AG09309 (cell line): ENCODE results near the gene ZRANB1.
A peak's percentile ranks its signal among the peaks of the same experiment; 100 is the strongest.

ENCODE experiments used
- DNase-seq: peaks from one replicate; pipeline ENCODE4 v3.0.0-alpha.2; 2010; ENCODE audit warnings: low read depth
- H3K4me3 ChIP-seq: 2 replicates; pipeline ENCODE4 v1.5.1; 2011; ENCODE audit warnings: mild to moderate bottlenecking, low read depth, low read length, moderate library complexity; ENCODE audit not compliant: control insufficient read depth
- TF ChIP-seq, protein P1 (sequence below): IDR thresholded peaks from 2 replicates; pipeline ENCODE4 v1.5.1; 2011; ENCODE audit warnings: mild to moderate bottlenecking, low read depth, low read length, inconsistent platforms; ENCODE audit not compliant: insufficient read depth, control insufficient read depth; ENCODE audit errors: missing control alignments

The ZRANB1 gene

GRCh38 chr10:124990671-124991625 lies 49.0 kb downstream of the ZRANB1 start:
- no peak for DNase-seq
- H3K4me3 ChIP-seq: no peak overlapping the region
- TF ChIP-seq, protein P1, sequence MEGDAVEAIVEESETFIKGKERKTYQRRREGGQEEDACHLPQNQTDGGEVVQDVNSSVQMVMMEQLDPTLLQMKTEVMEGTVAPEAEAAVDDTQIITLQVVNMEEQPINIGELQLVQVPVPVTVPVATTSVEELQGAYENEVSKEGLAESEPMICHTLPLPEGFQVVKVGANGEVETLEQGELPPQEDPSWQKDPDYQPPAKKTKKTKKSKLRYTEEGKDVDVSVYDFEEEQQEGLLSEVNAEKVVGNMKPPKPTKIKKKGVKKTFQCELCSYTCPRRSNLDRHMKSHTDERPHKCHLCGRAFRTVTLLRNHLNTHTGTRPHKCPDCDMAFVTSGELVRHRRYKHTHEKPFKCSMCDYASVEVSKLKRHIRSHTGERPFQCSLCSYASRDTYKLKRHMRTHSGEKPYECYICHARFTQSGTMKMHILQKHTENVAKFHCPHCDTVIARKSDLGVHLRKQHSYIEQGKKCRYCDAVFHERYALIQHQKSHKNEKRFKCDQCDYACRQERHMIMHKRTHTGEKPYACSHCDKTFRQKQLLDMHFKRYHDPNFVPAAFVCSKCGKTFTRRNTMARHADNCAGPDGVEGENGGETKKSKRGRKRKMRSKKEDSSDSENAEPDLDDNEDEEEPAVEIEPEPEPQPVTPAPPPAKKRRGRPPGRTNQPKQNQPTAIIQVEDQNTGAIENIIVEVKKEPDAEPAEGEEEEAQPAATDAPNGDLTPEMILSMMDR: no peak

GRCh38 chr10:124991835-124992234 lies 49.9 kb downstream of the ZRANB1 start:
- DNase-seq: no peak
- no peak overlapping the region for H3K4me3 ChIP-seq
- TF ChIP-seq, protein P1: no peak

DNA sequence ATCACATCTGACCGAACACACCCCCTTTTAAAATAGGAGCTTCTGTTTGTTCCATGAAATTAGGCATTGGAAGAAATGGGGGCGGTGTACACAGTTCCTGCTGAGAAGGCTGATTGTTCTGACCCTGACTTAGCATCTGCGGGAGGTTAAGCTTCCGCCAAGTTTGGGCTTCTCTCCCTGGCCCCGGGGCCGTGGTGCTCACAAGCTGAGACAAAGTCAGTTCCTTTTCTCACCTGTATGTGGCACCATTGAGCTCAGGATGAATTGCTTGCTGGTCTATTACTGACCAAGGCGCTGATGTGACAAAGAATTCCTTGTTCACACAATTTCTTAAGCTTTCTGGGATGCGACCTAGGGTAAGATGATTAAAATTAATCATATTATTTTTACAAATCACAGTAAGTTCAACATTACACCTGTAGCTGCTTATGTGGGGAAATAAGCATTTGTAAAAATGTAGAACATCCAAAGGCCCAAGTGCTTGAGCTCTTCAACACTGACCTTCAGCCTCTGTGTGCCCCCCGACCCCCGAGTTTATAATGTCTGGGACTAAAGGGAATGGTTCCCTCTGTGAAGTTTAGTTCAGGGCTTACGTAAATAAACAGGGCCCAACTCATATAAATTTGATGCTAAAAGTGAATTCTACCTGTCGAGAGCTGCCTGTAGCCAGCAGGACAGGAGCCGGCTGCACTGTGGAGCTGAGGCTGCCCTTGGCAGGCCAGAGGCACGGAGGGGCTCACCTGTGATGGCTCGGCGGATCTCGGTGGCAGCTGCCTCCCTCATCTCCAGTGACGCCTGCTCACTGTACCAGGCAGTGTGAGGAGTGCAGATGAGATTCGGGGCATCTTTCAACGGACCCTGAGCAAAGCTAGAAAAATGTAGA lies 50.8 kb downstream of the ZRANB1 start:
- no peak overlapping the region for H3K4me3 ChIP-seq
- TF ChIP-seq, protein P1: peak; percentile 55
- peak; percentile 3 for DNase-seq

- H3K4me3 ChIP-seq: no peak overlapping the region
- TF ChIP-seq, protein P1: no peak
- no peak for DNase-seq
Measured at GRCh38 chr10:124993345-124993708, 51.4 kb downstream of the ZRANB1 start.

DNA sequence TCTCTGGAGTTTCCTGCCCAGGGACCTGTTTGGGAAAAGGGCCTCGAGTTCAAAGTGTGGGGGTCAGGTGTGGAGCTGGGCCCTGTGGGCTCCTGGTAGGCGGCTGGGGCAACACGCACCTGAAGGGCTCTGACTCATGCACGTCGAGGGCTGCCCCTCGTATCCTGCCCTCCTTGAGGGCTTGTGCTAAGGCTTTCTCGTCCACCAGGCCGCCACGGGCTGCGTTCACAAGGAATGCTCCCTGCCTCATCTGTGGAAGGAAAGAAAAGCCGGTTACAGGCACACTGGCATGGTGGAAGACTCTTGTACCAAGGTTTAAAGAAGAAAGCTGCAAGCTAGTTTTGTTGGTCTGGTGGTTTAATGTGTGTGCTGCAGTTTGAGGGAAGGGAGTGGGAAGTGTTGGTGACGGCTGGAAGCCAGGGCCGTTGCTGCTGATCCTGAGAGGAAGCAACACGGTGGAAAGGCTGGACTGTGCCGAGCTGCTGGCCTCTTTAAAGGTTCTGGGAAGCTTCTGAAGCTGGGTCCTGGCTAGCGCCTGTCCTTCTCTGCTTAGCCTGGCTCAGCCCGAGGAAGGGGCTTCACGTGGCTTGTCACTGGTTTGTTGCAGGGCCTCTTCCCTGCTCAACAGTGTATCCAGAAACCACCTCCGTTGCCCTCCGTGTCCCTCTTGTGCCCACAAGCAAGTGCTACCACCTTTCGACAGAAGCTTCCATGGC lies 52.0 kb downstream of the ZRANB1 start:
- no peak overlapping the region for H3K4me3 ChIP-seq
- no peak for DNase-seq
- TF ChIP-seq, protein P1: no peak

DNA sequence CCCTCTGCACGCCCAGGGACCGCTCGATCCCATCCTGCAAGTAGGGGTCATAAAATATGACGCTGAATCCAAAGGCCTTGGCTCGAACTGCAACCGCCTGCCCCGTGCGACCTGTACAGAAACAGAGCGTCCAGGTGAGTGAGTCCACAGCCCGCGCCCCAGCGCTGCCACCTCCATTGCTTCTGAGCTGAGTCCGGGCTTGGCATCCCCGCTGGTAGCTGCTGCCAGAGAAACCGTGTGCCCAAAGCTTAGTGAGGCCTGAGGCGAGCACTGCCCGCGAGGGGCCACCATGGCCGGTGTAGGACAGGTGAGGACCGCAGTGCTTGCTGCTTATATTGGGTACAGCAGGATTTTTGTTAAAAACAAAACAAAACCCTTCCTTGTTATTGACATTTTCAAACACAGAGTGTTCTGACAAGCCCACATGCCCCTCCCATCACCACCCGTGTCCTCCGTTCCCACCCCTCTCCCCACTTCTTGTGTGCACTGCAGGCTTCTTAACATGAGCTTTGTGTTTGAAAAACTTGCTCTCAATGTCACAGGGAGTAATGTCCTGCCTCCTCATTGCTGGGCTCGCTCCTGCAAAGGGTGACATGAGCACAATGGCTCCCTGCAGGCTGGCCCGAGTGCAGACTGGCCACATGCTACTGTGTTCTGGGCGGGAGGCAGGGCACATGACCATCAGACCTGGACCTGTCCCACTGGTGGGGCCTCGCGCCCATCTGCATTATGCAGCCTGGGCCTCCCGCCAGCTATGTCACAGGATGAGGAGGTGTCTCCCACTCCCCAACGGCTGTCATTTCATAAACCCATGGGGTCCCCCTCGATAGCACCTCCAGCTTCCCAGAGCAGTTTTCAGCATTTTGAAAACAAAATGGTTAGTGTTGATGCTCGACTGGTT lies 52.9 kb downstream of the ZRANB1 start:
- DNase-seq: no peak
- TF ChIP-seq, protein P1: no peak
- no peak overlapping the region for H3K4me3 ChIP-seq
